HG03039 (cell line): Measurements from ENCODE around the gene SPATA20.
A peak's percentile ranks its signal among the peaks of the same experiment; 100 is the strongest.

ENCODE experiments used
- ATAC-seq: cut with Tn5 transposase; IDR thresholded peaks from one replicate; pipeline ENCODE4 v1.9.1; 2021; ENCODE audit warnings: mild to moderate bottlenecking, moderate library complexity; ENCODE audit not compliant: unreplicated experiment

Gene SPATA20

DNA sequence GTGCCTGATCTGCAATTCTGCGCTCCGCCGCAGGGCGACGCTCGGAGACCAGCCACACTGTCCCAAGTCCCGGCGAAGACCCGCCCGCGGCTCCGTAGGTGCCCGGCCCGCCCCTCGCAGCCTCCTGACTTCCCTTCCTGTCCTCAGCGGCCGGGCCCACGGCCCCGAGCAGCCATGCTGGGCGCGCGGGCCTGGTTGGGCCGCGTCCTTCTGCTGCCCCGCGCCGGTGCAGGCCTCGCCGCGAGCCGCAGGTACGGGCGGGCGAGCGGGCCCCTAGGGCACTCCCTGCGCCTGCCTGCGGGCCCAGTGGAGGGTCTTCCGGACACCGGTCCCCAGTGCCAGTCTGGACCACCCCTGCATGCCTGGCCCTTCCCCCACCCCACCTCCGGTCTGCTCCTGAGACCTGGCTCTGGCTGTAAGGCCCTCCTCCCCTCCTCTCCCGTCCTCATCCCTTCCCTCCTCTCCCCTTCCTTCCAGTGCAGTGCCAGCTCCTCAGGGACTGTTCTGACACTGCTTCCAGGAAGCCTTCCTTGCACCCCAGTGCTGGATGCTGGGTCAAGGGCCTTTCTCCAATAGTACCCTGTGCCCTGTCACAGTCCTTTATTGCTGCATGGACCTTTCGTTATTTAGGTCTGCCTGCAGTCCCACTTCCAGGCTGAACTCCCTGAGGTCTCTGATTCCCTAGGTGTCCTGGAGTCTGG lies at the start of gene SPATA20:
Gene SPATA20 (plus strand): TSS at position 140 of the 701 bp plus-strand sequence. CDS start 35 bp downstream, at position 175.
- ATAC-seq = peak; percentile 50

GRCh38 chr17:50498021-50498874 lies 48.7 kb upstream of the SPATA20 start:
- no peak for ATAC-seq

DNA sequence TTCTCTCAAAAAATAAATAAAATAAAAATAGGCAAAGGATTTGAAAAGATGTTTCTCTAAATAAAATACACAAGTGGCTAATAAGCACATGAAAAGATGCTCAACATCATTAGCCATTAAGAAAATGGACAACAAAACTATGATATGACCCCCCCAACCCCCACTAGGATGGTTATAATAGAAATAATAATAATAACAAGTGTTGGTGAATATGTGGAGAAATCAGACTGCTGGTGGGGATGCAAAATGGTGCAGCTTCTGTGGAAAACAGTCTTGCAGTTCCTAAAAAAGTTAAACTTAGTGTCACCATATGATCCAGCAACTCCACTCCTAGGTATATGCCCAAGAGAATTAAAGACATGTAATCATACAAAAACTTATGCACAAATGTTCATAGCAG lies 47.7 kb upstream of the SPATA20 start:
- ATAC-seq = no peak

DNA sequence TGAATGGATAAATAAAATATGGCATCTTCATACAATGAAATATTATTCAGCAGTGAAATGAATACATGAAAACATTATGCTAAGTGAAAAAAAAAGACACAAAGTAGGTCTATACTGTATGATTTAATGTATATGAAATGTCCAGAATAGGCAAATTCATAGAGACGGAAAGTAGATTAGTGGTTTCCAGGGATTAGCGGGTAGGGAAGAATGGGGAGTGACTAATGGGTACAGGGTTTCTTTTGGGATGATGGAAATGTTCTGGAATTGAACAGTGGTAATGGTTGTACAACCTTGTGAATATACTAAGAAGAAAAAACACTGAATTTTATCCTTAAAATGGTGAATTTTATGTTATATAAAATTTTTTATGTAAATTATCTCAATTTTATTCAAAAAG lies 47.3 kb upstream of the SPATA20 start:
- ATAC-seq = no peak

DNA sequence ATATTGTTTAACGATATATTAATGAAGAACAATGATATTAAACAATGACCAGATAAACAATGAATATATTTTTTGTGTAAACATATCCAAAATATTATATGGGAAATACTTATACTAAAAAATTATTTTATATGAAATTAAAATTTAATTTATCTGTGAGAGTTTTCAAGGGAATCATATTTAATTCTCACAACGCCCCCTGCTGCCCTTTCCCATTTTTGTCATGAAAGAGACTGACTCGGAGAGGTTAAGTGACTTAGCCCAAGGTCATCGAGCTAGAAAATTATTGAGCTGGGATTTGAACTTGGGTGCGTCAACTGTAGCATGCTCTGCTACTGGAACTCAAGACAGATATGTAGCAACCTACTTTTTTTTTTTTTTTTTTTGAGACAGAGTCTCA lies 45.9 kb upstream of the SPATA20 start:
- no peak for ATAC-seq

DNA sequence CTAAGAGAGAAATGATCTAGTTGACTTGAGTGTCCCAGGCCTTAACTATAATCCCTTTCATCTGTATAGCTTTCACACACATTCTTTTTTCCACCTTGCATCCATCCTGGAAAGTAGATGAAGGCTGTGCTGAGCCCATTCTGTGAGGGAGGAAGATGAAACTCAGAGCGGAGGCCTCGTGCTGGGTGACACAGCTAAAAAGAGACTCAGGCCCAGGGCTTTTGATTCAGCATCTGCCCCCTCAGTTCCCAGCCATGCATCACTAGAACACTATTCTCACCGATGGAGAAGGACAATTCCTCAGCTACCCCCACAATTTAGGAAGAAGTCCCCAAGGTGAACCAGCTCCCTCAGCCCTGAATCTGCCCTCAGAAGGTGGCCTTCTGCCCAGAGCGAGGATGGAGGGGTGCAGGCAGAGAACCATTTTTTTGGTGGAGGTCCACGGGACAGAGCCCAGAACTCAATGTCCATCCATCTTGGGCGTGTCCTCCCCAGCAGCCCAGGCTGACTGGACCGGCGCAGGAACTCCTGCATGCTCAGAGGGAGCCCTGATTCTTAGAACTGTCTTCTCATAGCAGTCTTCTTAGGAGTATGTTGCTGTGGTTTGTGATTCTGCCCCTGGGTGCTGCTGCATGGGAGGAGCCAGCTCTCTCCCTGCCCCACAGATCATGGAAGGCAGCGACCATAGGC lies 44.5 kb upstream of the SPATA20 start:
- no peak for ATAC-seq

DNA sequence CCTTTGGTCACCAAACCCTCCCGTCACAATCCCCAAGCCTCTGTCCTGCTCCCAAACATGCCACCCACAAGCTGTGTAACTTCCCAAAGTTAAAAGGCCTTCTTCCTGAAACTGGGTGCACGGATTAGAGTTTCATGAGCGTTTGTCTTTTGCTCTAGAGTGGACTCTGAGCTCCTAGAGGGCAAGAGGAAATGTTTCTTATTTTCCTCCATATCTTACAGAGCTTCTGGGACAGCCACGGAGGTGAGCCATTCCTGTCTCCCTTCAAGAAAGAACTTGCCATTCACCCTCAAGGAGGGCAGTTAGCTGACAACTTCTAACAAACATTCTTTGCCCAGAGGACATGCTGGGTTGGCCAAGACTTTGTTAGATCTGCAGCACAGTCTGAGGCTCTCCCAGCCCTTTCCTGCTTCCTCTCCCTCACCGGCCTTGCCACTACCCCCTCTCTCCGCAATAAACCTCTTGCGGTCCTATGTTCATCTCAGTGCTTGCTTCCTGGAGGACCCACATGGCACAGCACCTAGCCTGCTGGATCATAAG lies 41.3 kb upstream of the SPATA20 start:
- ATAC-seq = no peak

GRCh38 chr17:50506298-50506697 lies 40.7 kb upstream of the SPATA20 start:
- ATAC-seq = no peak

DNA sequence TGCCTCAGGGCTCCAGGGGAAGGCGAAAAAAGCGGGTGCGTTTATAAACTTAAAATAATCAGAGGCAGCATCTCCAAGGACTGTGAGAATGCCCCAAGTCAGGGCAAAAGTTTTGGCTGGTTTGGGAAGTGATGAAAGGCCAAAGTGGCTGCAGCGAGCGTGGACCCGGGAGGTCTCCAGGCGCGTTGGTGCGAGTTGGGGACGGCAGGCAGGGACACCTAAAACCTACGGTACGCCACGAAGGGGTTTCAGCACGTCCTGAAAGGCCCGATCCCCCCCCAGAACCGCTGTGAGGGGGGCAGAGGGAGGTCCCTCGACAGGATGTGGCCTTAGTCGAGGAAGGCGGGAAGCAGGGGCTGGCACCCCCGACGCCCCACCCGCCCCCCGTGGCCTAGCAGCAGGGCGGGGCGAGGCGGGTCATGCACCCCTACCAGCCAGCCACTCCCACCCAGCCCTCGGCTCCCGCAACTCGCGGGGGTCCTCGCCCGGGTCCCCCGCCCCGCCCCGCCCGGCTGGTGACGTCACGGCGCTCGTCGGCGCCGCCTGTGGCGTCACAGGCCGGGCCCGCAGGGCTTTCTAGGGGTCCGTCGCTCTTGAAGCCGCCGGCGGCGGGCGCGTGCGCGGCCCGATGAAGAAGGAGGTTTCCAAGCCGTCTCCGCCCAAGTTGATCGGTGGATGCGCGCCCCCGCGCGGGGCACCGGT lies 39.0 kb upstream of the SPATA20 start, which contains the start of gene MYCBPAP:
Gene MYCBPAP (plus strand): TSS at position 569 of the 702 bp plus-strand sequence. CDS start 236 bp downstream, outside the sequence.
- no peak for ATAC-seq

DNA sequence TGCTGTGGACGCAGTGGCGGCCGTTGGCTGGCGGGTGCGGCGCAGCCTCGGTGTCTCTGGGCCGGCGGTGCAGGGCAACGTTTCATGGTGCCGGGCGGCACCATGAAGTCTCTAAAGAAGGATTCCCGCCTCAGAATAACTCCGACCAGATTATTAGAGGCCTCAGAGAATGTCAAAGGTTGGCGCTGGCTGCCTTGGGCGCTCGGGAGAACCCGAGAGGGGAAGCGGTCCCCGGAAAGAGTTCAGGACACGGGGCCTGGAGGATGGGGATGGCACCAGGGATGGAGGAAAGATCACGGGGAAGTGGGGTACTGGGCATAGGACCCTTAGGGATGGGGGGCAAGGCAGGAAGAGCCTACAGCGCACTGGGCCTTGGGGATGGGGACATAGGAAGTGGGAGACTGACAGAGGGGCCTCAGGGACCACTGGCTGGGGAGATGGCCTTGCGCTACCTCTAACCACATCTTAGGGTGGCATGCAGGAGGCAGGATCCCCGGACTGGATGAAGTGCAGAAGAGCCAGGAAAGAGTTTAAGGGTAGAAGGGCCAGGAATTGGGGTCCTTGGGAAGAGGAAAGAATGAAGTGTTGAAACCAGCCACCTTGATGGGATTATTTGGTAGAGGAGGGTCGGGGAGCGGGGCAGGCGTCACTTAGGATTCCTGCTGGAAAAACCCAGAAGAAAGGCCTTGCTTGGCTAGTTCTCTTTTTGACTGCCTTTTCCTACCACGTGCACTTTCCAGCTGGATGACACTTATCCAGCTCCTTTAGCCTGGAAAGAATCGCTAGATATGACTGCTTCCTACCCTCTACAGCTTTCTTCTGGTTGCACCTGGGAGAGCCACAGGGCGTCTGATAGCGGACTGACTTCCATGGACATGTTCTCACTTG lies 38.2 kb upstream of the SPATA20 start:
- ATAC-seq = no peak

DNA sequence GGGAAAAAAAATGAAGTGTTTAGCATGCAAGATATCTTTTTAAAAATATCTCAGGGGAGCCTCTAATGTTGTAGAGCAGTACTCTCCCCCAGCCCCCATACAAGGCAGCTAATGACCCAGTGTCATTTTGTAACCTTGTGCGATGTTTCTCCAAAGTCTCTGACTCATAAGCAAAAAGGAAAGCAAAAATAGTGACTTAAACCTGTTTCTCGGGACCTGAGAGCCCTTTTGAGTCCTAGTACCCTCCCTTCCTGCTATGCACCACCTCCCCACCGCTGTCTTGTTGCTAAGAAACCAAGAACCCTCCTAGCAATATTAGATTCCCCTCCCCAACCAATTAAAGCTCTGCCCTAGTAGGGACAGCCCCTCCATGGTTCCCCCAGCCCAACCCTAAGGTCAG lies 35.9 kb upstream of the SPATA20 start:
- peak; percentile 63 for ATAC-seq

- ATAC-seq = no peak
Measured at GRCh38 chr17:50513495-50513894, 33.5 kb upstream of the SPATA20 start.

GRCh38 chr17:50514388-50514787 lies 32.6 kb upstream of the SPATA20 start:
- no peak for ATAC-seq

- no peak for ATAC-seq
Measured at GRCh38 chr17:50514936-50515702, 31.9 kb upstream of the SPATA20 start.

GRCh38 chr17:50517011-50517410 lies 30.0 kb upstream of the SPATA20 start:
- no peak for ATAC-seq

GRCh38 chr17:50517504-50518383 lies 29.2 kb upstream of the SPATA20 start:
- ATAC-seq = no peak

GRCh38 chr17:50518384-50519023 lies 28.5 kb upstream of the SPATA20 start:
- ATAC-seq = no peak
